Right ventricle myocardium inferior (tissue), 1 donor: ENCODE results near the gene NEK11. TPM values are rescaled to one million over a fixed set of nuclear protein-coding genes. Genes with fewer than 3 reads are reported as not detected.
"Not testable (repeated sequence)": the region's sequence is repeated elsewhere in the genome, so short reads cannot be mapped to it uniquely, and the experiment has no call there.

Experiments
- ATAC-seq: fragments of 200-7000 bp; cut with Tn5 transposase; one replicate; pipeline ENCODE4 v1.9.1; 2020; ENCODE audit warnings: mild to moderate bottlenecking, moderate library complexity
- DNase-seq: peaks from one replicate; pipeline ENCODE4 v3.0.0; 2021; ENCODE audit errors: missing footprints
- intact Hi-C: fragments of 100-400 bp; cut with DNase I; formaldehyde crosslinking; loops from one replicate; pipeline ENCODE4 v1.11.0; 2022
- total RNA-seq: library from RNA; stranded (reverse); fragmentation: NEBNext Ultra II Directional; extraction: Animal tissue kit (Norgen Biotek cat#: 25700); gene quantifications from one replicate; pipeline ENCODE4 v1.2.1, GENCODE V29; 2021
- donor health status: DM: no; HTN: yes; CAD: no; lungs with severe emphysema.

Gene NEK11
- total RNA-seq, 1 donor from 2014 or later, result 1.3 TPM

DNA sequence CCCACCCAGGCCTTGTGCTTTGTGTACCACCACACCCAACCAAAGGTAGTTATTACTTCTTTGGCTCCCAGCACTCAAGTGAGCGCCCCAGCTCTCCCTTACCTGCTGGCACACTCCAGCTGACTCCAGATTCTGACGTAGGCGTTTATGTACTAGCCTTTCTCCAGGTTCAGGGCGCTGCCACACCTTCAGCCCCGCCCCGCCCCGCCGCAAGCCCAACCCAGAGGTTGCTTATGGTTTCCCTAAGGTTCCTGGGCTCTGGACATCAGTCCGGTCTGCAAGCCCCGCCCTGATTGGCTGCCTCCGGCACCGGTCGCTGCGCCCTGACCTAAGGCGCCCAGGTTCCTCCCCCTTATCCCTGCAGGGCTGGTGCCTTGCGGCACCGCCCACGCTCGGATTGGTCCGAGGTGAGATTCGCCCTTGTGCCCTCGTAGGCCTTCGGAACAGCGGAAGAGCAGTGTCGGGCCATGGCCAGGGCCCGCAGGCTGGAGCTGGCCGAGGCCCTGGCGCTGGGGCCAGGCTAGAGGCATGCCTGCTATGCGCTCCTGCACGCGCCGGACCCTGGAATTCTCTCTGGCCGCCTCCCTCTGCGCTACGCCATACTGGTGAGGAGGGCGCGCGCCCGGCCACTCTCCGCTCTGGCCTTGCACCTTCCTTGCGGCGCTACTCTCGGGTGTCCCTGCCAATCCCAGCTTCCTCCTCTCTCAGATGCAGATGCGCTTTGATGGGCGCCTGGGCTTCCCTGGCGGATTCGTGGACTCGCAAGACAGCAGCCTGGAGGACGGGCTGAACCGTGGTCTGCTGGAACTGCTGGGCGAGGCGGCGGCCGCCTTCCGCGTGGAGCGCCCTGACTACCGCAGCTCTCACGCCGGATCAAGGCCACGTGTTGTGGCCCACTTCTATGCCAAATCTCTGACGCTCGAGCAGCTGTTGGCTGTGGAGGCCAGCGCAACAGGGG lies 335.1 kb downstream of the NEK11 start:
- DNase-seq (peak; percentile 94), ATAC-seq (peak; percentile 97)
- intact Hi-C loops, result no loop called here

- ATAC-seq, result no peak
- DNase-seq, result no peak
- intact Hi-C loops, result no loop called here
Observed at GRCh38 chr3:131363275-131363674, 336.6 kb downstream of the NEK11 start.

DNA sequence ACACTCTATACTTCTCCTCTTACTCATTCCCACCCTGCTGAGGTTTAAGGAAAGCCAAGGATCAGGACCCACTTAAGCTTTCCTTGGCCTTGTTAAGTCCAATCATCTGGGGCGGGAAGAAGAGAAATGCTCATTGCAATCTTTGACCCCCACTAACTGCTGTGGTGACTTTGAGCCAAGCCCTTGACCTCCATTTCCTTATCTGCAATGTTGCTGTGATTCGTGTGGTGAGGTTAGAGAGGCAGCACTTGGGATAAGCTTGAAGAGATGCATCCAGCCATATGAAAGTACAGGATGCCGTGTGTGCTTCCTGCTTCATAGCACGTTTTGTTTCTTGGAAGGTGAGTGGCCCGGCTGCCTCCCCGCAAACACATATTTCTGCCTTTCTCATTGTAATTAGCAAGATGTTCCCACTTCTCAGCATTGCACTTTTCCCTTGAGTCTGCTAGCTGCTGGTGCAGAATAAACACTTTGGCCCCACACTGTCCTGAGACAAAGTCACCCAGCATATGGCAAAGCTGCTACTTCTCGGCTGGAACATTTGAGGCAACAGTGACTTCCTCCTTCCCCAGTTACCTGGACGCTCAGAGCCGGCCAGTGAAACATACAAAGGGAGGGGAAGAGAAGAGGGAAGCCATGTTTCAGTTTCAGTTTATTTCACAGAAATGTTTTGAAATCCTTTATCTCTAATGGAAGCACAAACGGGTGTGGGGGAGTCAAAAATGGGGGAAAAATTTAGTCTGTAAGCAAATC lies 344.4 kb downstream of the NEK11 start:
- no peak for ATAC-seq

DNA sequence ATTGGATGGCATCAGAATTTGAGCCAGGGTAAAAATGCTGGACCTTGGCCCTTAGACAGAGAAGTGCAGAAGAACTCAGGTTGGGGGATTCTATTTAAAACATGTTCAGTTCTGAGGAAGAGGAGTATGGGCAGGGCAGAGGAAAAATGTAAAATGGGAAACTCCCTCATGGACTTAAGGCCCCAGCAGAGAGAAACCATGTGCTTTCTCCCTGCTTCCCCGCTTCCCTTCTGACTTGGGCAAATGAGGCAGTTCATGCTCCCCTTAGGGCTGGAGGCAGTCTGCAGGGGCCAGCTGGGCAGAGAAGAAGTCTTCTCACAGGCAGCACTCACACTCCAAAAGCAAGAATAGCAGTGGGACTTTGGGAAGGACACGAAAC lies 345.0 kb downstream of the NEK11 start:
- DNase-seq (no peak), ATAC-seq (no peak)
- intact Hi-C loops, result no loop called here

More for the DNA sequence above, 344.4 kb downstream of the NEK11 start:
- DNase-seq, result no peak
- intact Hi-C loops, result no loop called here

DNA sequence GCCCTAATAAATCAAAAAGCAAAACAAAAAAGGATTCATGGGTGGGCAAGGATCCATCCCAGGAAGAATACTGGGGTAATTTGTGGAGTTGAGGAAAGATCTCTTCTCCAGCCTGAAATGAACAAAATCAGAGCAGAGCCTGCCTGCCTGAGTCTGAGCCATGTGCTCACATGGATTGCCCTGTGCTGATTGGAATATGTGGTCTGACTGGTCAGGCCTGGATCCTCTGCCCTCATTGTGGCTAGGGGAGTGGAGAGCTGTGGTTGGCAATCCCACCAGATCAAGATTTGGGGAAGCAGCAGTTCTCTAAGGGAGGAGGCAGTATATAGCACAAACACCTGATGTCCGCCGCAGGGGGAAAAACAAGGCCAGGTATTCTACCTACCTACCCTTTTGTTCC lies 348.1 kb downstream of the NEK11 start:
- DNase-seq (no peak), ATAC-seq (no peak)
- intact Hi-C loops, result no loop called here

GRCh38 chr3:131380821-131381444 lies 354.3 kb downstream of the NEK11 start:
- intact Hi-C loops, result loop anchor here (5.0 to 10.0 kb wide), 4 partner anchors 124 to 1344 kb away; partner anchors contain the start of genes ASTE1, ATP2C1, MRPL3 and NEK11
- not testable (repeated sequence) for ATAC-seq, DNase-seq

GRCh38 chr3:131381445-131382291 lies 355.0 kb downstream of the NEK11 start, which contains the start of gene NUDT16:
Gene NUDT16, plus strand, starts transcription at chr3:131381774. Its CDS starts 31 bp downstream, at chr3:131381805.
- DNase-seq (peak; percentile 100), ATAC-seq (peak; percentile 99)
- intact Hi-C loops, result loop anchor here (5.0 to 10.0 kb wide), 4 partner anchors 123 to 1343 kb away; partner anchors contain the start of genes ASTE1, ATP2C1, MRPL3 and NEK11

- DNase-seq (peak; percentile 82), ATAC-seq (peak; percentile 67)
- intact Hi-C loops, result loop anchor here (10.0 kb wide), 3 partner anchors 118 to 1338 kb away; partner anchors contain the start of genes ASTE1, MRPL3, NEK11 and NPHP3
Observed at GRCh38 chr3:131386429-131387165, 359.9 kb downstream of the NEK11 start.

DNA sequence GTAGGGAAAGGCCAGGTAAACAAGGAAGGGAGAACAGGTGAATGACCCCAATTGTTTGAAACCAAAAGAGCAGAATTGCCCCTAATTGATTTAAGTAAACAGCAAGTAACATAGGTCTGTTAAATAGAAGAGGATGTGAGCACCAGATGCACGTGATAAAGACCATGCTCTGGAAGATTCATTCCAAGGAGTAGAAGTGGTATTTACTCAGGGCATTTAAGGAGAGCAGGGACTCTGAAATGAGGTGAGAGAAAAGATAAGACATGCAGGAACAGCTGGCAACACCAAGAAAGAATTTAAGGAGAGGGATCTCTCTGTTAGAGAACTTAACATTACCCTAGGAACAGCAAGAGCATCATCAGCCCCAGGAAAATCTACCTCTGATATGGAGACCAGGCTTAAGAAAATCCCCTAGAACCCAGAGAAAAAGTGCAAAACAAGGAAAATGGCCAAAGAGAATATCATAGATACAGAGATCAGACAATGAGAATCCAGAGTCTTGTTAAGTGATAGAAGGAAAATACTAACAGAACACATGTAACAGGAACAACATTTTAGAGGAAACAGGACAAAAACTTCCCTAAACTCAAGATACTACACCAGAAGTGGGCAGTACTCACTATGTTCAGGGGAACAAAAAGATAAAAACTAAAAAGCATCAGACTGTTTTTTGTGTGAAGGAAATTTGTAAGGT lies 361.3 kb downstream of the NEK11 start:
- no peak for DNase-seq
- ATAC-seq, result no peak
- intact Hi-C loops, result loop anchor here (10.0 kb wide), 3 partner anchors 117 to 1337 kb away; partner anchors contain the start of genes ASTE1, MRPL3, NEK11 and NPHP3

GRCh38 chr3:131388490-131388799 lies 361.8 kb downstream of the NEK11 start:
- intact Hi-C loops, result loop anchor here (10.0 kb wide), 3 partner anchors 116 to 1336 kb away; partner anchors contain the start of genes ASTE1, MRPL3, NEK11 and NPHP3
- DNase-seq (no peak), ATAC-seq (no peak)

DNA sequence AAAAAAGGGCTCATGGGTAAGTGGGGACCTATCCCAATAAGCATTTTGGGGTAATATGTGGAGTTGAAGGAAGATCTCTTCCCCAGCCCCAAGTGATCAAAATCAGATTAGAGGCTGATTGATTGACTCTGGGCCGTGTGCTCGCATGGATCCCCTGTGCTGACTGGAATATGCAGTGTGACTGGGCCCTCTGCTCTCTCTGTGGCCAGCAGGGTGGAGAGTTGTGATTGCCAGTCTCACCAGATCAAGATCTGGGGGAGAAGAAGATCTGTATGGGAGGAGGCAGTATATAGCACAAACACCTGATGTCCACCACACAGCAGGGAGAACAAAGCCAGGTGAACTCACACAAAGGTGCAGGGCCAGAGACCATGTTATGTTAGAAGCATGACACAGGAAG lies 363.7 kb downstream of the NEK11 start:
- DNase-seq, result no peak
- intact Hi-C loops, result no loop called here
- ATAC-seq, result no peak

GRCh38 chr3:131393051-131393450 lies 366.4 kb downstream of the NEK11 start:
- ATAC-seq, result no peak
- intact Hi-C loops, result no loop called here
- no peak for DNase-seq

- ATAC-seq, result no peak
- intact Hi-C loops, result no loop called here
Observed at GRCh38 chr3:131393868-131394267, 367.2 kb downstream of the NEK11 start.

GRCh38 chr3:131394400-131394799 lies 367.7 kb downstream of the NEK11 start:
- DNase-seq (no peak), ATAC-seq (no peak)
- intact Hi-C loops, result no loop called here

More at GRCh38 chr3:131393868-131394267, 367.2 kb downstream of the NEK11 start:
- no peak for DNase-seq

DNA sequence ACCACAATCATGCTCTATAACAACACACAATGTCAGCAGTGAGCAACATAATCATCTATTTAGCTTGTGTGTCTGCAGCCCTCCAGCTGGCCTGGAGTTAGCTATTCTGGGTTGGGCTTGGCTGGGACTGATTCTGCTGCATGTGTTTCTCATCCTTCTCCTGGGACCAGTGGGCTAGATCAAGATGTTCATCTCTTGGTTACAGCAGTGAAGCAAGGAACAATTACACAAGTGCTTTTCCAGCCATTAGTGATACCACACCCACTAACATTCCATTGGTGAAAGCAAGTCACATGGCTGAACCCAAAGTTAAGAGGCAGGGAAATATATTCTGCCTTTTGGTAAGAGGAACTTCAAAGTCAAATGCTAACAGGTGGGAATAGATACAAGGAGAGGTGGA lies 369.5 kb downstream of the NEK11 start:
- peak; percentile 80 for ATAC-seq
- intact Hi-C loops, result no loop called here
- no peak for DNase-seq

- intact Hi-C loops, result no loop called here
- ATAC-seq, result no peak
- DNase-seq, result no peak
Observed at GRCh38 chr3:131397889-131398288, 371.2 kb downstream of the NEK11 start.
